WTC11 (cell line): ENCODE results near the gene OVOL1. TPM values are rescaled to one million over a fixed set of nuclear protein-coding genes. Genes with fewer than 3 reads are reported as not detected.
"Not testable (repeated sequence)": the region's sequence is repeated elsewhere in the genome, so short reads cannot be mapped to it uniquely, and the experiment has no call there.

Source experiments
- ATAC-seq: fragments of 200-7000 bp; cut with Tn5 transposase; 2 replicates; pipeline ENCODE4 v1.10.0; 2021; ENCODE audit warnings: mild to moderate bottlenecking, moderate library complexity
- CTCF ChIA-PET: fragments of 300-600 bp; sonication (Branson Sonifier 250); formaldehyde crosslinking; loops from one replicate; lab custom pipeline; 2021; ENCODE audit warnings: antibody characterized with exemption; lab: Charles Lee
- POLR2A ChIA-PET: fragments of 350-600 bp; sonication (Branson Sonifier 250); formaldehyde crosslinking; loops from one replicate; lab custom pipeline; 2021; ENCODE audit warnings: antibody characterized with exemption; lab: Charles Lee
- DNase-seq: peaks from one replicate; pipeline ENCODE4 v3.0.0; 2021; ENCODE audit warnings: low spot score
- H3K27ac Mint-ChIP-seq: 2 replicates; pipeline ENCODE4 v1.8.0; 2021; ENCODE audit warnings: mixed read lengths
- H3K27me3 Mint-ChIP-seq: 2 replicates; pipeline ENCODE4 v1.8.0; 2021; ENCODE audit warnings: low read depth, mild to moderate bottlenecking, moderate library complexity, mixed read lengths
- H3K36me3 Mint-ChIP-seq: 2 replicates; pipeline ENCODE4 v1.8.0; 2021; ENCODE audit warnings: mixed read lengths
- H3K4me1 Mint-ChIP-seq: 2 replicates; pipeline ENCODE4 v1.8.0; 2022; ENCODE audit warnings: mixed read lengths
- H3K4me3 Mint-ChIP-seq: 2 replicates; pipeline ENCODE4 v1.8.0; 2021; ENCODE audit warnings: mild to moderate bottlenecking, moderate library complexity, mixed read lengths
- H3K9me3 Mint-ChIP-seq: 2 replicates; pipeline ENCODE4 v1.8.0; 2021; ENCODE audit warnings: mixed read lengths
- ELF4 ChIP-seq: sonication (generic); formaldehyde crosslinking; IDR thresholded peaks from 2 replicates; pipeline ENCODE4 v1.8.1; 2022; ENCODE audit warnings: low read depth, mild to moderate bottlenecking, moderate library complexity, missing genetic modification reagents
- FOXK1 ChIP-seq: sonication (generic); formaldehyde crosslinking; IDR thresholded peaks from 2 replicates; pipeline ENCODE4 v1.8.0; 2022; ENCODE audit warnings: mild to moderate bottlenecking, moderate library complexity, missing genetic modification reagents
- GABPB1 ChIP-seq: sonication (generic); formaldehyde crosslinking; IDR thresholded peaks from 2 replicates; pipeline ENCODE4 v1.8.1; 2023; ENCODE audit warnings: mild to moderate bottlenecking, missing genetic modification reagents
- GTF2I ChIP-seq: fragments of 250-450 bp; sonication (Bioruptor Pico); conservative IDR thresholded peaks from 2 replicates; pipeline ENCODE4 v1.4.0; 2021; ENCODE audit warnings: mild to moderate bottlenecking
- NFYB ChIP-seq: sonication (generic); formaldehyde crosslinking; conservative IDR thresholded peaks from 2 replicates; pipeline ENCODE4 v1.8.0; 2022; ENCODE audit warnings: low read depth, missing genetic modification reagents
- OVOL2 ChIP-seq: fragments of 250-450 bp; sonication (Bioruptor Pico); IDR thresholded peaks from 2 replicates; pipeline ENCODE4 v1.9.0; 2021; ENCODE audit warnings: mild to moderate bottlenecking, borderline replicate concordance
- PRRX2 ChIP-seq: fragments of 250-450 bp; sonication (Bioruptor Pico); IDR thresholded peaks from 2 replicates; pipeline ENCODE4 v1.8.0; 2021; ENCODE audit warnings: mild to moderate bottlenecking
- SMAD4 ChIP-seq: sonication (generic); formaldehyde crosslinking; IDR thresholded peaks from 2 replicates; pipeline ENCODE4 v1.8.0; 2022; ENCODE audit warnings: mild to moderate bottlenecking, missing genetic modification reagents
- TCF7 ChIP-seq: sonication (generic); formaldehyde crosslinking; IDR thresholded peaks from 2 replicates; pipeline ENCODE4 v1.8.0; 2022; ENCODE audit warnings: mild to moderate bottlenecking, low read depth, missing genetic modification reagents, moderate library complexity
- ZNF138 ChIP-seq: sonication (generic); formaldehyde crosslinking; conservative IDR thresholded peaks from 2 replicates; pipeline ENCODE4 v1.8.1; 2022; ENCODE audit warnings: mild to moderate bottlenecking, moderate library complexity, missing genetic modification reagents
- ZNF317 ChIP-seq: sonication (generic); formaldehyde crosslinking; IDR thresholded peaks from 2 replicates; pipeline ENCODE4 v1.8.1; 2023; ENCODE audit warnings: low read depth, mild to moderate bottlenecking, moderate library complexity, missing genetic modification reagents, borderline replicate concordance
- ZNF416 ChIP-seq: fragments of 250-450 bp; sonication (Bioruptor Pico); IDR thresholded peaks from 2 replicates; pipeline ENCODE4 v1.9.0; 2021; ENCODE audit warnings: mild to moderate bottlenecking, inconsistent platforms
- total RNA-seq: library from RNA; stranded (reverse); gene quantifications from 3 replicates; pipeline ENCODE4 v1.2.3, GENCODE V29; 2021
- TF ChIP-seq, protein P1 (sequence below): fragments of 200-600 bp; IDR thresholded peaks from 2 replicates; pipeline ENCODE4 v1.8.0; 2022; ENCODE audit warnings: antibody characterized with exemption
- TF ChIP-seq, protein P2 (sequence below): sonication (generic); formaldehyde crosslinking; IDR thresholded peaks from 2 replicates; pipeline ENCODE4 v1.8.1; 2022; ENCODE audit warnings: missing genetic modification reagents, borderline replicate concordance
- TF ChIP-seq, protein P3 (sequence below): sonication (generic); formaldehyde crosslinking; IDR thresholded peaks from 2 replicates; pipeline ENCODE4 v1.8.1; 2022; ENCODE audit warnings: mild to moderate bottlenecking, missing genetic modification reagents, moderate library complexity, borderline replicate concordance
- TF ChIP-seq, protein P4 (sequence below): sonication (generic); formaldehyde crosslinking; conservative IDR thresholded peaks from 2 replicates; pipeline ENCODE4 v1.8.1; 2023; ENCODE audit warnings: mild to moderate bottlenecking, low read depth, missing genetic modification reagents, moderate library complexity
- TF ChIP-seq, protein P5 (sequence below): sonication (generic); formaldehyde crosslinking; IDR thresholded peaks from 2 replicates; pipeline ENCODE4 v1.8.1; 2022; ENCODE audit warnings: low read depth, missing genetic modification reagents, borderline replicate concordance

Gene OVOL1
- total RNA-seq, 1 experiment from 2014 or later = 6.8 TPM

DNA sequence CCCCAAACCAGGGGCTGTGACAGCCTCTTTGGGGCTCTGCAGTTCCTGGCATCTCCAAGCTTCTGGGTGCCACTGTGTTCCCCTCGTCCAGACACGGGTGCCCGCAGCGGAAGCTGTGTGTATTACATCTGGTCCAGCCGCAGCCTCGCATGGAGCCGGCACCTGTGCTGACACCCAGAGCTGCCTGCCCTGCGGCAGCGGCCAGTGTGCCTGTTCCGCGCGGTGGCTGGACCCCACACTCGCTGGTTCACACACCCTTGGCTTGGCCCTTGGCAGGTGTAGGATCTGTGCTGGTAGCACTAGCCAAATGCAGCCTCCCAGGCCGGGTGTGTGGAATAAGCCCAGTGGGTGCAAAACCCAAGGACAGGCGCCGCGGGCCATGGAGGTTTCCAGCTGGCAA lies 41.8 kb upstream of the OVOL1 start:
- POLR2A ChIA-PET = interaction anchor here (1.6 kb wide), 1 partner anchor 115 kb away, joined by 3 read pairs; no protein-coding TSS in a partner anchor
- TF ChIP-seq OVOL2 (CRISPR knock-in tag) = no peak
- no peak for TF ChIP-seq ELF4 (CRISPR knock-in tag)
- TF ChIP-seq ZNF317 (CRISPR knock-in tag) = no peak
- TF ChIP-seq, protein P1, sequence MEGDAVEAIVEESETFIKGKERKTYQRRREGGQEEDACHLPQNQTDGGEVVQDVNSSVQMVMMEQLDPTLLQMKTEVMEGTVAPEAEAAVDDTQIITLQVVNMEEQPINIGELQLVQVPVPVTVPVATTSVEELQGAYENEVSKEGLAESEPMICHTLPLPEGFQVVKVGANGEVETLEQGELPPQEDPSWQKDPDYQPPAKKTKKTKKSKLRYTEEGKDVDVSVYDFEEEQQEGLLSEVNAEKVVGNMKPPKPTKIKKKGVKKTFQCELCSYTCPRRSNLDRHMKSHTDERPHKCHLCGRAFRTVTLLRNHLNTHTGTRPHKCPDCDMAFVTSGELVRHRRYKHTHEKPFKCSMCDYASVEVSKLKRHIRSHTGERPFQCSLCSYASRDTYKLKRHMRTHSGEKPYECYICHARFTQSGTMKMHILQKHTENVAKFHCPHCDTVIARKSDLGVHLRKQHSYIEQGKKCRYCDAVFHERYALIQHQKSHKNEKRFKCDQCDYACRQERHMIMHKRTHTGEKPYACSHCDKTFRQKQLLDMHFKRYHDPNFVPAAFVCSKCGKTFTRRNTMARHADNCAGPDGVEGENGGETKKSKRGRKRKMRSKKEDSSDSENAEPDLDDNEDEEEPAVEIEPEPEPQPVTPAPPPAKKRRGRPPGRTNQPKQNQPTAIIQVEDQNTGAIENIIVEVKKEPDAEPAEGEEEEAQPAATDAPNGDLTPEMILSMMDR = no peak
- TF ChIP-seq, protein P2, sequence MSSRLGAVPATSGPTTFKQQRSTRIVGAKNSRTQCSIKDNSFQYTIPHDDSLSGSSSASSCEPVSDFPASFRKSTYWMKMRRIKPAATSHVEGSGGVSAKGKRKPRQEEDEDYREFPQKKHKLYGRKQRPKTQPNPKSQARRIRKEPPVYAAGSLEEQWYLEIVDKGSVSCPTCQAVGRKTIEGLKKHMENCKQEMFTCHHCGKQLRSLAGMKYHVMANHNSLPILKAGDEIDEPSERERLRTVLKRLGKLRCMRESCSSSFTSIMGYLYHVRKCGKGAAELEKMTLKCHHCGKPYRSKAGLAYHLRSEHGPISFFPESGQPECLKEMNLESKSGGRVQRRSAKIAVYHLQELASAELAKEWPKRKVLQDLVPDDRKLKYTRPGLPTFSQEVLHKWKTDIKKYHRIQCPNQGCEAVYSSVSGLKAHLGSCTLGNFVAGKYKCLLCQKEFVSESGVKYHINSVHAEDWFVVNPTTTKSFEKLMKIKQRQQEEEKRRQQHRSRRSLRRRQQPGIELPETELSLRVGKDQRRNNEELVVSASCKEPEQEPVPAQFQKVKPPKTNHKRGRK (CRISPR knock-in tag) = no peak
- TF ChIP-seq, protein P3, sequence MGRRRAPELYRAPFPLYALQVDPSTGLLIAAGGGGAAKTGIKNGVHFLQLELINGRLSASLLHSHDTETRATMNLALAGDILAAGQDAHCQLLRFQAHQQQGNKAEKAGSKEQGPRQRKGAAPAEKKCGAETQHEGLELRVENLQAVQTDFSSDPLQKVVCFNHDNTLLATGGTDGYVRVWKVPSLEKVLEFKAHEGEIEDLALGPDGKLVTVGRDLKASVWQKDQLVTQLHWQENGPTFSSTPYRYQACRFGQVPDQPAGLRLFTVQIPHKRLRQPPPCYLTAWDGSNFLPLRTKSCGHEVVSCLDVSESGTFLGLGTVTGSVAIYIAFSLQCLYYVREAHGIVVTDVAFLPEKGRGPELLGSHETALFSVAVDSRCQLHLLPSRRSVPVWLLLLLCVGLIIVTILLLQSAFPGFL (CRISPR knock-in tag) = no peak
- TF ChIP-seq GABPB1 (CRISPR knock-in tag) = no peak
- no peak for TF ChIP-seq ZNF138
- TF ChIP-seq, all 79 proteins: peak for 0
- CTCF ChIA-PET = interaction anchor here (0.6 to 2.4 kb wide), 34 partner anchors 9 to 1641 kb away, joined by 3 to 41 read pairs (median 6); partner anchors contain the start of genes AP5B1, CCDC85B, FIBP and KAT5
- peaks cover 39% of the 10 kb centered on the region for H3K27me3 Mint-ChIP-seq
- H3K4me3 Mint-ChIP-seq = no peak overlapping the region
- ATAC-seq (no peak), DNase-seq (no peak)
- H3K9me3 Mint-ChIP-seq = peaks cover 14% of the 10 kb centered on the region; the same call in 1 of the 2 replicates
- no peaks in the 10 kb centered on the region for H3K4me1 Mint-ChIP-seq
- H3K36me3 Mint-ChIP-seq = no peaks in the 10 kb centered on the region
- H3K27ac Mint-ChIP-seq = no peak overlapping the region

DNA sequence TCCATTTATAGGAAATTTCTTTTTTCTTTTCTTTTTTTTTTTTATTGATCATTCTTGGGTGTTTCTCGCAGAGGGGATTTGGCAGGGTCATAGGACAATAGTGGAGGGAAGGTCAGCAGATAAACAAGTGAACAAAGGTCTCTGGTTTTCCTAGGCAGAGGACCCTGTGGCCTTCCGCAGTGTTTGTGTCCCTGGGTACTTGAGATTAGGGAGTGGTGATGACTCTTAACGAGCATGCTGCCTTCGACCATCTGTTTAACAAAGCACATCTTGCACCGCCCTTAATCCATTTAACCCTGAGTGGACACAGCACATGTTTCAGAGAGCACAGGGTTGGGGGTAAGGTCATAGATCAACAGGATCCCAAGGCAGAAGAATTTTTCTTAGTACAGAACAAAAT lies 24.7 kb upstream of the OVOL1 start:
- H3K4me3 Mint-ChIP-seq = not testable (repeated sequence)

DNA sequence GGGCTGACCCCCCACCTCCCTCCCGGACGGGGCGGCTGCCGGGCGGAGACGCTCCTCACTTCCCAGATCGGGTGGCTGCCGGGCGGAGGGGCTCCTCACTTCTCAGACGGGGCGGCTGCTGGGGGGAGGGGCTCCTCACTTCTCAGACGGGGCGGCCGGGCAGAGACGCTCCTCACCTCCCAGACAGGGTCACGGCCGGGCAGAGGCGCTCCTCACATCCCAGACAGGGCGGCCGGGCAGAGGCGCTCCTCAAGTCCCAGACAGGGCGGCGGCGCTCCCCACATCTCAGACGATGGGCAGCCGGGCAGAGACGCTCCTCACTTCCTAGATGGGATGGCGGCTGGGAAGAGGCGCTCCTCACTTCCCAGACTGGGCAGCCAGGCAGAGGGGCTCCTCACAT lies 24.0 kb upstream of the OVOL1 start:
- H3K27me3 Mint-ChIP-seq = peaks cover 21% of the 10 kb centered on the region
- H3K27ac Mint-ChIP-seq, H3K4me1 Mint-ChIP-seq, CTCF ChIA-PET, DNase-seq, H3K4me3 Mint-ChIP-seq, H3K36me3 Mint-ChIP-seq, POLR2A ChIA-PET, ATAC-seq: not testable (repeated sequence)
- peaks cover 26% of the 10 kb centered on the region for H3K9me3 Mint-ChIP-seq

More for the DNA sequence above, 24.7 kb upstream of the OVOL1 start:
- DNase-seq, POLR2A ChIA-PET, ATAC-seq, CTCF ChIA-PET, H3K4me1 Mint-ChIP-seq, H3K36me3 Mint-ChIP-seq, H3K27ac Mint-ChIP-seq: not testable (repeated sequence)
- peaks cover 21% of the 10 kb centered on the region for H3K27me3 Mint-ChIP-seq
- H3K9me3 Mint-ChIP-seq = peaks cover 31% of the 10 kb centered on the region

DNA sequence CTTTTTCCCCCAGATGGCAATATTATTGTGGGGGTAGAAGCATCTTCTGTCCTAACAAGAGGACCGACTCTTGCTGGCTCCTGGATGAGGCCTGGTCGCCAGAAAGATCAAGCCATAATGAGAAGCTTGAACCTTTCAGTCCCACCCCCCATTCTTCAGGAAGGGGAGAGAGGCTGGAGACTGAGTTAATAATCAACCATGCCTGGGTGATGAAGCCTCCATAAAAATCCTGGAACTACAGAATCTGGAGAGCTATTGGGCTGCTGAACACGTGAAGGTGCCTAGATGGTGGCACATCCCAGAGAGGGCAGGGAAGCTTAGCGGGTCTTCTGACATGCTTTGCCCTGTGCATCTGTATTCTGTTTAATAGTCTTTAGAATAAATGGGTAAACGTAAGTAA lies 22.4 kb upstream of the OVOL1 start:
- DNase-seq (no peak), ATAC-seq (no peak)
- ChIA-PET CTCF (interaction anchor here (0.7 to 1.2 kb wide), 4 partner anchors 15 to 139 kb away, joined by 3 to 6 read pairs (median 3); no protein-coding TSS in a partner anchor), POLR2A (no interaction called here)
- Mint-ChIP-seq H3K4me1 (no peaks in the 10 kb centered on the region), H3K4me3 (no peak overlapping the region), H3K9me3 (peaks cover 24% of the 10 kb centered on the region), H3K27ac (no peak overlapping the region), H3K36me3 (no peaks in the 10 kb centered on the region), H3K27me3 (peaks cover 16% of the 10 kb centered on the region)
- TF ChIP-seq TCF7 (no peak), ZNF317 (CRISPR knock-in tag) (no peak), NFYB (no peak), SMAD4 (CRISPR knock-in tag) (no peak), GTF2I (no peak), OVOL2 (CRISPR knock-in tag) (no peak), PRRX2 (CRISPR knock-in tag) (no peak), ZNF416 (CRISPR knock-in tag) (no peak), FOXK1 (CRISPR knock-in tag) (no peak), GABPB1 (CRISPR knock-in tag) (no peak)
- TF ChIP-seq, protein P4, sequence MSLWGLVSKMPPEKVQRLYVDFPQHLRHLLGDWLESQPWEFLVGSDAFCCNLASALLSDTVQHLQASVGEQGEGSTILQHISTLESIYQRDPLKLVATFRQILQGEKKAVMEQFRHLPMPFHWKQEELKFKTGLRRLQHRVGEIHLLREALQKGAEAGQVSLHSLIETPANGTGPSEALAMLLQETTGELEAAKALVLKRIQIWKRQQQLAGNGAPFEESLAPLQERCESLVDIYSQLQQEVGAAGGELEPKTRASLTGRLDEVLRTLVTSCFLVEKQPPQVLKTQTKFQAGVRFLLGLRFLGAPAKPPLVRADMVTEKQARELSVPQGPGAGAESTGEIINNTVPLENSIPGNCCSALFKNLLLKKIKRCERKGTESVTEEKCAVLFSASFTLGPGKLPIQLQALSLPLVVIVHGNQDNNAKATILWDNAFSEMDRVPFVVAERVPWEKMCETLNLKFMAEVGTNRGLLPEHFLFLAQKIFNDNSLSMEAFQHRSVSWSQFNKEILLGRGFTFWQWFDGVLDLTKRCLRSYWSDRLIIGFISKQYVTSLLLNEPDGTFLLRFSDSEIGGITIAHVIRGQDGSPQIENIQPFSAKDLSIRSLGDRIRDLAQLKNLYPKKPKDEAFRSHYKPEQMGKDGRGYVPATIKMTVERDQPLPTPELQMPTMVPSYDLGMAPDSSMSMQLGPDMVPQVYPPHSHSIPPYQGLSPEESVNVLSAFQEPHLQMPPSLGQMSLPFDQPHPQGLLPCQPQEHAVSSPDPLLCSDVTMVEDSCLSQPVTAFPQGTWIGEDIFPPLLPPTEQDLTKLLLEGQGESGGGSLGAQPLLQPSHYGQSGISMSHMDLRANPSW (CRISPR knock-in tag) = no peak
- TF ChIP-seq, protein P5, sequence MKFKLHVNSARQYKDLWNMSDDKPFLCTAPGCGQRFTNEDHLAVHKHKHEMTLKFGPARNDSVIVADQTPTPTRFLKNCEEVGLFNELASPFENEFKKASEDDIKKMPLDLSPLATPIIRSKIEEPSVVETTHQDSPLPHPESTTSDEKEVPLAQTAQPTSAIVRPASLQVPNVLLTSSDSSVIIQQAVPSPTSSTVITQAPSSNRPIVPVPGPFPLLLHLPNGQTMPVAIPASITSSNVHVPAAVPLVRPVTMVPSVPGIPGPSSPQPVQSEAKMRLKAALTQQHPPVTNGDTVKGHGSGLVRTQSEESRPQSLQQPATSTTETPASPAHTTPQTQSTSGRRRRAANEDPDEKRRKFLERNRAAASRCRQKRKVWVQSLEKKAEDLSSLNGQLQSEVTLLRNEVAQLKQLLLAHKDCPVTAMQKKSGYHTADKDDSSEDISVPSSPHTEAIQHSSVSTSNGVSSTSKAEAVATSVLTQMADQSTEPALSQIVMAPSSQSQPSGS (CRISPR knock-in tag) = no peak
- TF ChIP-seq, protein P3 (CRISPR knock-in tag) = no peak
